ENCODE results near the gene RFT1. TPM values are rescaled to one million over a fixed set of nuclear protein-coding genes. Genes with fewer than 3 reads are reported as not detected.

Gene RFT1
- total and polyA plus RNA-seq, 2 of the 13 experiments (the other 11 are each of a cell fraction or from before 2014, with no cell fraction given), result 23.2 to 37.0 TPM

DNA sequence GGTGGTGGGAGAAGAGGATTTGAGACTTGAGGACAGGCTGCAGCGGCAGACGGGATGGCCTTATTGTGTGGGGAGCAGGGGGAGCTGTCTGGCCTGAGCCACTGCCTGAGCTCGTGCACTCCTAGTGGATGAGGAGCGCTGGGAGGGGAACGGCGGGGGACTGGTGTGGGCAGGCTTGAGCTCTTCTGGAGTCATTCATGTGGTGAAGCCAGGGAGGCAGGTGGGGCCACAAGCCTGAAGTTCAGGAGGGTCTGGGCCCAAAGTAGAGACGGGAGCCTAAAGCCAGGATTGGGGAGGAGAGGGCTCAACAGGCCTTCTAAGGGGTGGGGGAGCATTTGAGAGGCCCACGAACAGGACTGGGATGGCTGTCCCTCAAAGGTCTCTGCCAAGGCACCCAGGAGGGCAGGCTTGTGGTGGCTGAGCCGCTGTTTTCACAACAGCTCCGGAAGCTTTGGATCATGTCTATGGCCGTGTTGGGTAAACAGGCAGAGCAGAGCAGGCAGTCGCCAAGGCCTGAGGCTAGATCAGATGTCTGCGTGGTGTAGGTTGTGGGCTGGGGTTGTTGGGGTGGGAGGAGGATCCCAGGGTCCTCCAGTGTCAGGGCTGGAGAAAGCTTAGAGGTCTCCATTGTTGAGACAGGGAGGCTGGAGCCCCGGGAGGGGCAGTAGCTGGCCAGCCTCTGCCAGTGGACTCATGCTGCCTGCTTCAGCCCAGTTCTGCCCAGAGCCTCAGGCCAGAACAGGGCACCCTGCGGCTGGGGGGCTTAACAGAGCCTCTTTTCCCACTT, 39.0 kb upstream of the RFT1 start (continued):
- TF ChIP-seq, protein P1, sequence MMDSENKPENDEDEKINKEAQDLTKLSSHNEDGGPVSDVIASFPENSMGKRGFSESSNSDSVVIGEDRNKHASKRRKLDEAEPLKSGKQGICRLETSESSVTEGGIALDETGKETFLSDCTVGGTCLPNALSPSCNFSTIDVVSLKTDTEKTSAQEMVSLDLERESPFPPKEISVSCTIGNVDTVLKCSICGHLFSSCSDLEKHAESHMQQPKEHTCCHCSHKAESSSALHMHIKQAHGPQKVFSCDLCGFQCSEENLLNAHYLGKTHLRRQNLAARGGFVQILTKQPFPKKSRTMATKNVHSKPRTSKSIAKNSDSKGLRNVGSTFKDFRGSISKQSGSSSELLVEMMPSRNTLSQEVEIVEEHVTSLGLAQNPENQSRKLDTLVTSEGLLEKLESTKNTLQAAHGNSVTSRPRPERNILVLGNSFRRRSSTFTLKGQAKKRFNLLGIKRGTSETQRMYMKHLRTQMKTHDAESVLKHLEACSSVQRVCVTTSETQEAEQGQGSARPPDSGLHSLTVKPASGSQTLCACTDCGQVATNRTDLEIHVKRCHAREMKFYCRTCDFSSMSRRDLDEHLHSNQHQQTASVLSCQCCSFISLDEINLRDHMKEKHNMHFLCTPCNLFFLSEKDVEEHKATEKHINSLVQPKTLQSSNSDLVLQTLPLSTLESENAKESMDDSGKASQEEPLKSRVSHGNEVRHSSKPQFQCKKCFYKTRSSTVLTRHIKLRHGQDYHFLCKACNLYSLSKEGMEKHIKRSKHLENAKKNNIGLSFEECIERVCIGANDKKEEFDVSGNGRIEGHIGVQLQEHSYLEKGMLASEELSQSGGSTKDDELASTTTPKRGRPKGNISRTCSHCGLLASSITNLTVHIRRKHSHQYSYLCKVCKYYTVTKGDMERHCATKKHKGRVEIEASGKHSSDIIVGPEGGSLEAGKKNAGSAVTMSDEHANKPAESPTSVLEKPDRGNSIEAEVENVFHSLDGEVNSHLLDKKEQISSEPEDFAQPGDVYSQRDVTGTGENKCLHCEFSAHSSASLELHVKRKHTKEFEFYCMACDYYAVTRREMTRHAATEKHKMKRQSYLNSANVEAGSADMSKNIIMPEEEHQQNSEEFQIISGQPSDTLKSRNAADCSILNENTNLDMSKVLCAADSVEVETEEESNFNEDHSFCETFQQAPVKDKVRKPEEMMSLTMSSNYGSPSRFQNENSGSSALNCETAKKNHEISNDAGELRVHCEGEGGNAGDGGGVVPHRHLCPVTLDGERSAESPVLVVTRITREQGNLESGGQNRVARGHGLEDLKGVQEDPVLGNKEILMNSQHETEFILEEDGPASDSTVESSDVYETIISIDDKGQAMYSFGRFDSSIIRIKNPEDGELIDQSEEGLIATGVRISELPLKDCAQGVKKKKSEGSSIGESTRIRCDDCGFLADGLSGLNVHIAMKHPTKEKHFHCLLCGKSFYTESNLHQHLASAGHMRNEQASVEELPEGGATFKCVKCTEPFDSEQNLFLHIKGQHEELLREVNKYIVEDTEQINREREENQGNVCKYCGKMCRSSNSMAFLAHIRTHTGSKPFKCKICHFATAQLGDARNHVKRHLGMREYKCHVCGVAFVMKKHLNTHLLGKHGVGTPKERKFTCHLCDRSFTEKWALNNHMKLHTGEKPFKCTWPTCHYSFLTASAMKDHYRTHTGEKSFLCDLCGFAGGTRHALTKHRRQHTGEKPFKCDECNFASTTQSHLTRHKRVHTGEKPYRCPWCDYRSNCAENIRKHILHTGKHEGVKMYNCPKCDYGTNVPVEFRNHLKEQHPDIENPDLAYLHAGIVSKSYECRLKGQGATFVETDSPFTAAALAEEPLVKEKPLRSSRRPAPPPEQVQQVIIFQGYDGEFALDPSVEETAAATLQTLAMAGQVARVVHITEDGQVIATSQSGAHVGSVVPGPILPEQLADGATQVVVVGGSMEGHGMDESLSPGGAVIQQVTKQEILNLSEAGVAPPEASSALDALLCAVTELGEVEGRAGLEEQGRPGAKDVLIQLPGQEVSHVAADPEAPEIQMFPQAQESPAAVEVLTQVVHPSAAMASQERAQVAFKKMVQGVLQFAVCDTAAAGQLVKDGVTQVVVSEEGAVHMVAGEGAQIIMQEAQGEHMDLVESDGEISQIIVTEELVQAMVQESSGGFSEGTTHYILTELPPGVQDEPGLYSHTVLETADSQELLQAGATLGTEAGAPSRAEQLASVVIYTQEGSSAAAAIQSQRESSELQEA (CRISPR knock-in tag; IDR thresholded peaks at IDR 0.05; ENCODE audit: not compliant biosample characterization), result no peak
- TF ChIP-seq ZNF616 (CRISPR knock-in tag; IDR thresholded peaks at IDR 0.05; ENCODE audit: low read depth) (no peak), ZBTB38 (CRISPR knock-in tag; IDR thresholded peaks at IDR 0.05) (no peak; the same call in 1 of the 2 replicates), NFRKB (IDR thresholded peaks at IDR 0.05) (no peak), PHF5A (CRISPR knock-in tag; IDR thresholded peaks at IDR 0.05; ENCODE audit: low read depth, unreplicated experiment) (no peak), HMG20A (CRISPR knock-in tag; IDR thresholded peaks at IDR 0.05; ENCODE audit: borderline replicate concordance) (no peak), KLF6 (CRISPR knock-in tag; IDR thresholded peaks at IDR 0.05) (no peak; the same call in 1 of the 2 replicates), ZNF430 (CRISPR knock-in tag; IDR thresholded peaks at IDR 0.05) (no peak), ZBTB21 (CRISPR knock-in tag; IDR thresholded peaks at IDR 0.05) (no peak), PRPF4 (IDR thresholded peaks at IDR 0.05; ENCODE audit: low read depth, low read length, poor library complexity, severe bottlenecking) (no peak), GATAD2A (CRISPR knock-in tag; IDR thresholded peaks at IDR 0.05) (no peak; the same call in 1 of the 2 replicates), FOXM1 (CRISPR knock-in tag; IDR thresholded peaks at IDR 0.05) (no peak), ZNF670 (CRISPR knock-in tag; IDR thresholded peaks at IDR 0.05; ENCODE audit: borderline replicate concordance) (no peak)
- TF ChIP-seq, protein P2, sequence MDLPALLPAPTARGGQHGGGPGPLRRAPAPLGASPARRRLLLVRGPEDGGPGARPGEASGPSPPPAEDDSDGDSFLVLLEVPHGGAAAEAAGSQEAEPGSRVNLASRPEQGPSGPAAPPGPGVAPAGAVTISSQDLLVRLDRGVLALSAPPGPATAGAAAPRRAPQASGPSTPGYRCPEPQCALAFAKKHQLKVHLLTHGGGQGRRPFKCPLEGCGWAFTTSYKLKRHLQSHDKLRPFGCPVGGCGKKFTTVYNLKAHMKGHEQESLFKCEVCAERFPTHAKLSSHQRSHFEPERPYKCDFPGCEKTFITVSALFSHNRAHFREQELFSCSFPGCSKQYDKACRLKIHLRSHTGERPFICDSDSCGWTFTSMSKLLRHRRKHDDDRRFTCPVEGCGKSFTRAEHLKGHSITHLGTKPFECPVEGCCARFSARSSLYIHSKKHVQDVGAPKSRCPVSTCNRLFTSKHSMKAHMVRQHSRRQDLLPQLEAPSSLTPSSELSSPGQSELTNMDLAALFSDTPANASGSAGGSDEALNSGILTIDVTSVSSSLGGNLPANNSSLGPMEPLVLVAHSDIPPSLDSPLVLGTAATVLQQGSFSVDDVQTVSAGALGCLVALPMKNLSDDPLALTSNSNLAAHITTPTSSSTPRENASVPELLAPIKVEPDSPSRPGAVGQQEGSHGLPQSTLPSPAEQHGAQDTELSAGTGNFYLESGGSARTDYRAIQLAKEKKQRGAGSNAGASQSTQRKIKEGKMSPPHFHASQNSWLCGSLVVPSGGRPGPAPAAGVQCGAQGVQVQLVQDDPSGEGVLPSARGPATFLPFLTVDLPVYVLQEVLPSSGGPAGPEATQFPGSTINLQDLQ (CRISPR knock-in tag; IDR thresholded peaks at IDR 0.05), result no peak
- TF ChIP-seq, protein P3, sequence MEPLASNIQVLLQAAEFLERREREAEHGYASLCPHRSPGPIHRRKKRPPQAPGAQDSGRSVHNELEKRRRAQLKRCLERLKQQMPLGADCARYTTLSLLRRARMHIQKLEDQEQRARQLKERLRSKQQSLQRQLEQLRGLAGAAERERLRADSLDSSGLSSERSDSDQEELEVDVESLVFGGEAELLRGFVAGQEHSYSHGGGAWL (CRISPR knock-in tag; IDR thresholded peaks at IDR 0.05), result no peak
- TF ChIP-seq, protein P4, sequence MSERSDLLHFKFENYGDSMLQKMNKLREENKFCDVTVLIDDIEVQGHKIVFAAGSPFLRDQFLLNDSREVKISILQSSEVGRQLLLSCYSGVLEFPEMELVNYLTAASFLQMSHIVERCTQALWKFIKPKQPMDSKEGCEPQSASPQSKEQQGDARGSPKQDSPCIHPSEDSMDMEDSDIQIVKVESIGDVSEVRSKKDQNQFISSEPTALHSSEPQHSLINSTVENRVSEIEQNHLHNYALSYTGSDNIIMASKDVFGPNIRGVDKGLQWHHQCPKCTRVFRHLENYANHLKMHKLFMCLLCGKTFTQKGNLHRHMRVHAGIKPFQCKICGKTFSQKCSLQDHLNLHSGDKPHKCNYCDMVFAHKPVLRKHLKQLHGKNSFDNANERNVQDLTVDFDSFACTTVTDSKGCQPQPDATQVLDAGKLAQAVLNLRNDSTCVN (CRISPR knock-in tag; IDR thresholded peaks at IDR 0.05; ENCODE audit: borderline replicate concordance), result no peak
- TF ChIP-seq, protein P5, sequence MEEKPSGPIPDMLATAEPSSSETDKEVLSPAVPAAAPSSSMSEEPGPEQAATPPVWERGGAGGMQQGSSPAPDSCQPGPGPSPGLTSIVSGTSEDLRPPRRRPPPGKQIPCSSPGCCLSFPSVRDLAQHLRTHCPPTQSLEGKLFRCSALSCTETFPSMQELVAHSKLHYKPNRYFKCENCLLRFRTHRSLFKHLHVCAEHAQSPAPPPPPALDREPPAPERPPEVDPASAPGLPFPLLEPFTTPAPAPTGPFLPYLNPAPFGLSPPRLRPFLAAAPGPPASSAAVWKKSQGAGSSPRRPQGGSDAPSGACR (CRISPR knock-in tag; IDR thresholded peaks at IDR 0.05), result no peak
